ENCODE data around the gene LIMK2.

DNA sequence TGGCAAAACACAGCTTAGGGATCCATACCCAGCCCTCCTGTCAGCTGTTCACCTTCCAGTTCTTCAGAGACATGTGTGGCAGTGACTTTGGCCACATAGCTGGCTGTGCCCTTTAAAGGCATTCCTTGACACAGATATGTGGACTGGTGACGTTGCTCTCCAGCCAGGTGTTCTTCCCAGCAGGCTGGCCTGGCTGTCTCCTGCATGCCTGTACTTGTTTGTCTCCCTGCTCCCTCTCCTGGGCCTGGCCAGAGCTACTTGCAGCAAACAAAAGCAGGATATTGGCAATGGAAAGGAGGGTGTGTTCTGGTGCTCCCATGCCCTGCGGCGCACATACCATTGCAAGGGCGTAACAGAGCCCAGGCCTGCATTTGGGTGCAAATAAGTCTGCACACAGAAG lies 41.9 kb downstream of the LIMK2 start:
- peak; percentile 57 for TF ChIP-seq POLR2A (IDR thresholded peaks at IDR 0.05)
- TF ChIP-seq, protein P1, sequence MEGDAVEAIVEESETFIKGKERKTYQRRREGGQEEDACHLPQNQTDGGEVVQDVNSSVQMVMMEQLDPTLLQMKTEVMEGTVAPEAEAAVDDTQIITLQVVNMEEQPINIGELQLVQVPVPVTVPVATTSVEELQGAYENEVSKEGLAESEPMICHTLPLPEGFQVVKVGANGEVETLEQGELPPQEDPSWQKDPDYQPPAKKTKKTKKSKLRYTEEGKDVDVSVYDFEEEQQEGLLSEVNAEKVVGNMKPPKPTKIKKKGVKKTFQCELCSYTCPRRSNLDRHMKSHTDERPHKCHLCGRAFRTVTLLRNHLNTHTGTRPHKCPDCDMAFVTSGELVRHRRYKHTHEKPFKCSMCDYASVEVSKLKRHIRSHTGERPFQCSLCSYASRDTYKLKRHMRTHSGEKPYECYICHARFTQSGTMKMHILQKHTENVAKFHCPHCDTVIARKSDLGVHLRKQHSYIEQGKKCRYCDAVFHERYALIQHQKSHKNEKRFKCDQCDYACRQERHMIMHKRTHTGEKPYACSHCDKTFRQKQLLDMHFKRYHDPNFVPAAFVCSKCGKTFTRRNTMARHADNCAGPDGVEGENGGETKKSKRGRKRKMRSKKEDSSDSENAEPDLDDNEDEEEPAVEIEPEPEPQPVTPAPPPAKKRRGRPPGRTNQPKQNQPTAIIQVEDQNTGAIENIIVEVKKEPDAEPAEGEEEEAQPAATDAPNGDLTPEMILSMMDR (IDR thresholded peaks at IDR 0.05): peak in 3 of 4 experiments; percentile 12 to 73 (median 36)

Measured in prostate gland (tissue), 2 donors.